ENCODE measurements around the gene TMEM221. TPM values are rescaled to one million over a fixed set of nuclear protein-coding genes. Genes with fewer than 3 reads are reported as not detected.
"Not testable (repeated sequence)": the region's sequence is repeated elsewhere in the genome, so short reads cannot be mapped to it uniquely, and the experiment has no call there.

The TMEM221 gene
- polyA plus RNA-seq, 4 donors, result 2.0 to 5.9 (median 3.2) TPM

DNA sequence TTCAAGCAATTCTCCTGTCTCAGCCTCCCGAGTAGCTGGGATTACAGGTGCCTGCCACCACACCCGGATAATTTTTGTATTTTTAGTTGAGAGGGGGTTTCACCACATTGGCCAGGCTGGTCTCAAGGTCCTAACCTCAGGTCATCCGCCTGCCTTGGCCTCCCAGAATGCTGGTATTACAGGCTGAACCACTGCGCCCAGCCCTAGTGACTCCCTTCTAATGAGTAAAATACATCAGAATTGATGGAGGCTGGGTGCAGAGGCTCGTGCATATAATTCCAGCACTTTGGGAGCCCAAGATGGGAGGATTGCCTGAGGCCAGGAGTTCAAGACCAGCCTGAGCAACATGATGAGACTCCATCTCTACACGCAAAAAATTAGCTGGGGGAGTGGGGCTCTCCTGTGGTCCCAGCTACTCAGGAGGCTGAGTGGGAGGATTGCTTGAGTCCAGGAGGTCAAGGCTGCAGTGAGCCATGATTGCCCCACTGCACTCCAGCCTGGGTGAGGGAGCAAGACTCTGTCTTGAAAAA, 26.6 kb upstream of the TMEM221 start:
- DNase-seq (ENCODE audit: low read depth in 4 of 4, low spot score in 3 of 4), result not testable (repeated sequence)

DNA sequence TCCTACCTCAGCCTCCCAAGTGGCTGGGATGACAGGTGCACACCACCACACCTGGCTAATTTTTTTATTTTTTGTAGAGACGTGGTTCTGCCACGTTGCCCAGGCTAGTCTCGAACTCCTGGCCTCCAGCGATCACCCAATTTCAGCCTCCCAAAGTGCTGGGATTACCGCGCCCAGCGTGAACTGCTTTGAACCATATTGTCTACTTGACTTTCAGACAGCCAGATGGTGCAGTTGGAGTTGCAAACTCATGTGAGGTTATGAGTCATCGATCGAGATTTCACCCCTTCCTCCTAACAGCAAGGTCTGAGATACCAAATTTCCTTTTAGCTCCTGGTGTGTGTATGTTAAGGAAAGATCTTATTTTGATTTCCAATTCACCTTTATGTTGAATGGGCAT, 24.6 kb upstream of the TMEM221 start:
- DNase-seq (ENCODE audit: low read depth in 4 of 4, low spot score in 3 of 4), result no peak

DNA sequence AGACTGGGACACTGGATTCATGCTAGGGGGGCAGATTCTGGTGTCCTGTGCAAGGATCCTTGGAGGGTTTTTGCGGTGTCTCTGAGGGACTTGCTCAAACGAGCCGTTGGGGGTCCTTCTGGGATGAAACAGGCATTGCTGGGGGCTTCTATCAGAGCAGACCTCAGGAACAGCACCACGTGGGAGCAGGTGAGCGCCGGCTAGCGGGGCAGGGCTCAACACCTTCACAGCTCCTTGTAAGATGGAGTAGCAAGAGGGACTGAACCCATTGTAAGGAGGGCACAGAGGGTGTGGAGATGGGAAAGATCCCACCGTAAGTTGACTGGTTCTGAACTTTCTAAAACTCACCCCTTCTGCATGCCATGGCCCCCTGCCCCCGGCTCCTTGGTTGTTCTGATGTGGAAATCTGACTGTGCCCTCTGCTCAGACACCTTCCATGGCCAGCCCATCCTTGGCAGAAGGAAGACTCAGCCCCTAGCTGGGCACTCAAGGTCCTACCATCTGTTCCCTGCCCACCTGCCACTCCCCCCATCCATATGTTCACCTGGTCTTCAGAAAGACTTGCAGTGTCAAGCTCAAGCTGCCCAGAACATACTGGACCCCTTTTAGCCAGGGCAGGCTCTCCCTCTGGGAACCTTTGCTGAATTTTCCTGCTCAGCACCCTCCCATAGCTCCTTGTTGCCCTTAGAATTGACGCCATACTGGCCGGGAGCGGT, 23.1 kb upstream of the TMEM221 start:
- no peak for DNase-seq (ENCODE audit: low read depth in 4 of 4, low spot score in 3 of 4)

DNA sequence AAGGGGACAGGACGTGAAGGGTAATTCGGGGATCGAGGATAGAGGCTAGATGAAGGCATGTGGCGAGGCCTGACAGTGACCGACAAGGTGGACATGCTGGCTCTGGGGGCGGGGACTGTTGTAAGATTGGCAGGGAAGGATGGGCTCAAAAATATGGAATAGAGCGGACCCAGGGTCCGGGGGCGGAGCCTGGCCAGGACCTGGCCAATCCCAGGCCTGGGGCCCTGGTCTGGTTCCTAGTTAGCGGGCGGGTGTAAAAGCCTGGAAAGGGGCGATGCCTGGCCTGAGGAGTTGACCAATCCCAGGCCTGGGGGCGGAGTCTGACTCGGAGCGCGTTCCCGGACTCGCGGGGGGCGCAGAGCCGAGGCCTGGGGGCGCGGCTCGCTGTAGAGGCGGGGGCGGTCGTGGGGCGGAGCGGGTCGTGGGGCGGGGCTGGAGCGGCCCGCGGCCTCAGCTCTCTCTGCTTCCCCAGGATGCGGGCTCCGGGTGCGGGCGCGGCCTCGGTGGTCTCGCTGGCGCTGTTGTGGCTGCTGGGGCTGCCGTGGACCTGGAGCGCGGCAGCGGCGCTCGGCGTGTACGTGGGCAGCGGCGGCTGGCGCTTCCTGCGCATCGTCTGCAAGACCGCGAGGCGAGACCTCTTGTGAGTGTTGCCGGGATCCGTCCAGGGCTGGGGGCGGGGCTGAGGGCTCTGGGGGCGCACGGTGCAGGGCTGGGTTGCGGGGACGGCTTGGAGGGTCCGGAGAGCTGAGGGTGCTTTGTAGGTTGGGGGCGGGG, 21.8 kb upstream of the TMEM221 start, which contains the start of gene SLC27A1:
SLC27A1 (plus strand) TSS at position 457 of the 774 bp plus-strand sequence; CDS start at position 474, 17 bp downstream.
- peak; percentile 96 to 98 (median 96) for DNase-seq (ENCODE audit: low read depth in 4 of 4, low spot score in 3 of 4)

DNA sequence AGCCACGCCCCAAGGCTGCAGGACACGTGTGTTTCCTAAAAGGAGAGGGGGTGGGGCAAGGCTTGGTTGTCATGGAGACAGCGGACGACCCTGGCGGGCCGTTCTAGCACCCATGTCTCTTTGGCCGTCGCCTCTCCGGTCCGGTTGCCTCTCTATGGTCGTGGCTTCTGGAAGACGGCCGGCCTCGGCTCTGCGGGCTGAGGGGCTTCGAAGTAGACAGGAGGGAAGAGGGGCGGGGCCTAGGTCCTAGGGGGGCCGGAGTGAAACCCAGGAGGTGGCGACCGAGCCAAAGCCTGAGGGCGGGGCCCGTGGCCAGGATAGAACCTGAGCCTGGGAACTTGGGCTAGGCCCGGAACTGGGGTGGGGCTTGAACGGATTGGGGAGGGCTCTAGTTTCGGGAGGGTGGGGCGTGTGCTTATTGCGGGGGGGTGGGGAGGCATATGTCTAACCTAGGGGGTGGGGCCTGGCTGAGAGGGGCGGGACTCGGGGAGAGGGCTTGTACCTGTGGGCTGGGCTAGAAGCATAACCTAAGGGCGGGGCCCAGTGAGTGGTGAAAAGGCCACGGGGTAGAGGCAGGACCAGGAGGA, 21.1 kb upstream of the TMEM221 start:
- DNase-seq (ENCODE audit: low read depth in 4 of 4, low spot score in 3 of 4), result peak; percentile 76 to 96 (median 82)

DNA sequence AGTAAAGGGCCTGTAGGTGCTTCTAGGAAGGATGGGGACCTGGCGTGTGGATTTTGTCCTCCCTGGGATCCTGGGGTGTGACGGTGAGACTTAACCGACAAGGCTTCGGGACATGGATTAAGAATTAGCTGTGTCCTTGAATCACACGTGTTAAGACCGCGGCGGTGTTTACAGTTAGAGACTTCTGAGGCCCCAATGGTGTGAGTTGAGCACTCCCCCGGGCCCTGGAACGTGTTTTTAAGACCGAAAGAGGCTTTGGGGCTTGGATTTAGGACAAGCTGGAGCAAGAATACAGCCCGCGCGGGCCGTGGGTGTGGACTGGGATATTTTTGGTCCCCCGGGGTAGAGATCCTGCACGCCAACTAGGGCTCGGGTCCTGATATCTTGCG, 20.6 kb upstream of the TMEM221 start:
- DNase-seq (ENCODE audit: low read depth in 4 of 4, low spot score in 3 of 4), result no peak

DNA sequence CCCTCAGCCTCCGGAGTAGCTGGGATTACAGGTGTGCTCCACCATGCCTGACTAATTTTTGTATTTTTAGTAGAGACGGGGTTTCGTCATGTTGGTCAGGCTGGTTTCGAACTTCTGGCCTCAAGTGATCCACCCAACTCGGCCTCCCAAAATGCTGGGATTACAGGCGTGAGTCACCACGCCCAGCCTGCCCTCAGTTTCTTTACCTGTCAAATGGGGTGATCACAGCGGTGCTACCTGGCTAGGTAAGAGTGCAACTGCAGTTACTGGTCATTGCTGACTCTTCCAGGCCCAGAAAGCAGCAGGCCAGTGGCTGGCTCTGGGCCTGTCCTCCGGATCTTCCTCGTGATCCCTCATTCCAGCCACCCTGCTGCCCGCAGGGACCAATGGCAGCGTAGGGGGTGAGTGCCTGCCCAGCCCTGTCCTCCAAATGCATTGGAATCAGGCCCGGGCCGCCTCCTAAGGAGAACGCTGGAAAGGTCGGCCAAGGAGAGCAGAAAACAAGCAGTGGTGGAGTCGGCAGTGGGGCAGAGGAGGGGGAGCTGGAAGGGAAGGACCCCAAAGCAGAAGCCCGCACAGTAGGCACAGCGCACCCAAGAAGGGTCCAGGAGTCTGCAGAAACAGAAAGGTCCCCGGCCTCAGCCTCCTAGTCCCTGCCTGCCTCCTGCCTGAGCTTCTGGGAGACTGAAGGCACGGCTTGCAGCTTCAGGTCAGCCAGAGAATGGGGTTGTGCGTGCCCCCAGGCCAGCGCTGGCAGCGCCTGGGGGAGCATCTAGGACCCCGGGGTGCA, 20.0 kb upstream of the TMEM221 start:
- no peak for DNase-seq (ENCODE audit: low read depth in 4 of 4, low spot score in 3 of 4)

DNA sequence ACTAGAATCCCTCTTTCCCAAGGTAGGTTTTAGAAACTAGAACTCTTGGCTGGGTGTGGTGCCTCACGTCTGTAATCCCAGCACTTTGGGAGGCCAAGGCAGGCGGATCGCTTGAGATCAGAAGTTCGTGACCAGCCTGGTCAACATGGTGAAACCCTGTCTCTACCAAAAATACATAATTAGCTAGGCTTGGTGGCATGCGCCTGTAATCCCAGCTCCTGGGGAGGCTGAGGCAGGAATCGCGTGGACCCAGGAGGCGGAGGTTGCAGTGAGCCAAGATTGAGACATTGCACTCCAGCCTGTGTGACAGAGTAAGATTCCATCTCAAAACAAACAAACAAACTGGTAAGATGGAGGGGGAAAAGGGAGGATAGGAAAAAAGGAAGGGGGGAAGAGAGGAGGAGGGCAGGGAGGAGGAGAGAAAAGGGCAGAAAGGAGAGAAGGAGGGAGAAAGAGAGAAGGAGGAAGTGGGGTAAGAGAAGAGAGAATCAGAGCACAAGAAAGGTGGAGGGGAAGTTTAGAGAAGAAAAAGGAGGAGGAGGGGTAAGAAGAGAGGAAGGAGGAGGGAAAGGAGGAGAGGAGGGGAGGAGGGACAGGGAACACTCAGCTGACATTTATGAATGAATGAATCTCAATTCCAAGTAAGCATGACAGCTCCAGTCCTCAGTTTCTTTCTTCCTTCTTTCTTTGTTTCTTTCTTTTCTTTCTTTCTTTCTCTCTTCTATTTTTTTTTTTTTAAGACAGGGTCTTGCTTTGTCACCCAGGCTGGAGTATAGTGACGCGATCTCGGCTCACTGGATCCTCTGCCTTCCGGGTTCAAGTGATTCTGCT, 19.2 kb upstream of the TMEM221 start:
- DNase-seq (ENCODE audit: low read depth in 4 of 4, low spot score in 3 of 4), result no peak

DNA sequence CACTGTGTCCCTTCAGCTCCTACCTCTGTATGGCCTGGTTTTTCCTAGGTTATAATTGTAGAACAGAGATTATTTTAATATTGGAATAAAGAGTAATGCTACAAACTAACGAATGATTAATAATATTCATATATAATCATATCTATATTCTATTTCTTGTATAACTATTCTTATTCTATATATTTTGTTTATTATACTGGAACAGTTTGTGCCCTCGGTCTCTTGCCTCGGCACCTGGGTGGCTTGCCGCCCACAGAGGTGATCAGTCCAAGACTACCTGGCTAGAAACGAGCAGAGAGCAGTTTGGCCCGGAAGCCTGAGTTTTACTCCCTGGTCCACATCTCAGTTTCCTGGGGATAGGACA, 18.0 kb upstream of the TMEM221 start:
- DNase-seq (ENCODE audit: low read depth in 4 of 4, low spot score in 3 of 4), result no peak

DNA sequence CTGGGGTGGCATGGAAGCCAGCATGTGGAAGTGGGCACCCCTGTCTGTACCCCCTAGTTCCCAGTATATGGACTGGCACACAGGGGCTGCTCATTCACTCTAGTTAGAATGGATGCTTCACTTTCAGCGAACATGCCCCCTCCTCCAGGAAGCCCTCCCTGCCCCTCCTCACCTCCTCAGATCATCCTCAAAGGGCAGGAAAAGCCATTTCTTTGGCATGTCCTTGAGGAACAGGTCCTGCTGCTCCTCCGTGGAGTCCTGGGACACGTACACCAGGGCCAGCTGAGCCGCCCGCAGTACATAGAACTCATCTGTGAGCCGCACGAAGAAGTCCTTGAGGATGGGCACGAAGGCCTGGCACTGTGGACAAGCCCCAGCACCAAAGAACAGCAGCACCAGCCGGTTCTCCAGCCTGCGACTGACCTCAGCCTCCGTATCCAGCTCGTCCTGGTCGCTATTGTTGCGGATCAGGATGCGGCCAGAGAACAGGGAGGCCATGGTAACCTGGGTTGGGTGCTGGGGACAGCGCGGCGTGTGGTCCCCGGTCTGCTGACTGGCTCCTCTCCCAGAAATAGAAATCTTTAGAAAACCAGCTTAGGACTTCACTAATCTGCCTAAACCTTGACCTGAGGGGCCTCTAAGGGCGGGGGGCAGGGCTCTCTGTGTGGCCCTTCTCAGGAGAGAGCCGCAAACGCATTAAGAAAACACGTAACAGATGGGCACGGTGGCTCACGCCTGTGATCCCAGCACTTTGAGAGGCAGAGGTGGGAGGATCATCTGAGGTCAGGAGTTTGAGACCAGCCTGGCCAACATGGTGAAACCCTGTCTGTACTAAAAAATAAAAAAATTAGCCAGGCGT, 12.1 kb upstream of the TMEM221 start, which contains the start of gene NXNL1:
NXNL1 (minus strand) TSS at position 555 of the 859 bp plus-strand sequence; CDS start at position 498, 57 bp downstream.
- DNase-seq (ENCODE audit: low read depth in 4 of 4, low spot score in 3 of 4), result no peak

DNA sequence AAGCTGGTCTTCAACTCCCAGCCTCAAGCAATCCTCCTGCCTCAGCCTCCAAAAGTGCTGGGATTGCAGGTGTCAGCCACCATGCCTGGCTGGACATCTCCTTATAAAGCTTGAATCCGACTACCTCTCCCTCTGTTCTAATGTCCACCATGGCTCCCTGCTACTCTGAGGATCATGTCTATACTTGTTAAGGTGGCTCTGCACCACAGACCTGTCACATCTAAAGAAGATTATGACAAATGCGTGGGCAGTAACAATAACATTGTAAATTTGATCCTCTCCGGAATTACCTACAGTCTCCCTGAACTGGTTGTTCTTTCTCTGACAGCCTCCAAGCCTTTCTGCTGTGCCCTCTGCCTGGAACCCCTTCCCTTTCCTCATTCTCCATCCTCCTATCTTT, 10.5 kb upstream of the TMEM221 start:
- DNase-seq (ENCODE audit: low read depth in 4 of 4, low spot score in 3 of 4), result no peak

DNA sequence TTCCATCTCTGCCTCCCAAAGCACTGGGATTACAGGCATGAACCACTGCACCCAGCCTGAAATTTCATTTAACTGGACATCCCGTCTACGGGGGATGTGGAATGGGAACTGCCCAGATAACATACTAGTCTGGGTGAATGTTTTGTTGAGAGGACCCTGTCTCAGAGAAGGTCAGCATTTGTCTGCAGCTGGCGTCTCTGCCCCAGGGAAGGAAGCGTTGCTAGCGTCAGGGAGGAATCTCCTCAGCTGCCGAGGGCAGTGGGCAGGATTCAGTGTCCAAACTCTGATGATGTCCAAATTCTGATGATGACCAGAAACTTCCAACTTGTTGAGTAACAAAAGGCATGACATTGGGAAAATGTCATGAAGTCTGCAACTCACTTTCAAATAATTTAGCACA, 9.1 kb upstream of the TMEM221 start:
- DNase-seq (ENCODE audit: low read depth in 4 of 4, low spot score in 3 of 4), result no peak

DNA sequence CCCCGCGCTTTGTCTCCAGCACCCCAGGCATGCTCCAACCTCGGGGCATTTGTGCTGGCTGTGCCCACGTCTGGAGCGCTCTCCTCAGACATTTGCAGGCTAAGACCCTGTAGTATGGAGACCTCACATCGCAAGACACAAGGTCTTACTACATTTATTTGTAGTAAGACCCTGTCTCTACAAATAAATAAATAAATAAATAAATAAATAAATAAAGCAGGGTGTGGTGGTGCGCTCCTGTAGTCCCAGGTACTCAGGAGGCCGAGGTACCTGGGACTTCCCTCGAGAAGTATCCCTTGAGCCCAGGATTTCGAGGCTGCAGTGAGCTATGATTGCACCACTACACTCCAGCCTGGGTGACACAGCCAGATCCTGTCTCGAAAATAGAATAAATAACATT, 7.7 kb upstream of the TMEM221 start:
- no peak for DNase-seq (ENCODE audit: low read depth in 4 of 4, low spot score in 3 of 4)

DNA sequence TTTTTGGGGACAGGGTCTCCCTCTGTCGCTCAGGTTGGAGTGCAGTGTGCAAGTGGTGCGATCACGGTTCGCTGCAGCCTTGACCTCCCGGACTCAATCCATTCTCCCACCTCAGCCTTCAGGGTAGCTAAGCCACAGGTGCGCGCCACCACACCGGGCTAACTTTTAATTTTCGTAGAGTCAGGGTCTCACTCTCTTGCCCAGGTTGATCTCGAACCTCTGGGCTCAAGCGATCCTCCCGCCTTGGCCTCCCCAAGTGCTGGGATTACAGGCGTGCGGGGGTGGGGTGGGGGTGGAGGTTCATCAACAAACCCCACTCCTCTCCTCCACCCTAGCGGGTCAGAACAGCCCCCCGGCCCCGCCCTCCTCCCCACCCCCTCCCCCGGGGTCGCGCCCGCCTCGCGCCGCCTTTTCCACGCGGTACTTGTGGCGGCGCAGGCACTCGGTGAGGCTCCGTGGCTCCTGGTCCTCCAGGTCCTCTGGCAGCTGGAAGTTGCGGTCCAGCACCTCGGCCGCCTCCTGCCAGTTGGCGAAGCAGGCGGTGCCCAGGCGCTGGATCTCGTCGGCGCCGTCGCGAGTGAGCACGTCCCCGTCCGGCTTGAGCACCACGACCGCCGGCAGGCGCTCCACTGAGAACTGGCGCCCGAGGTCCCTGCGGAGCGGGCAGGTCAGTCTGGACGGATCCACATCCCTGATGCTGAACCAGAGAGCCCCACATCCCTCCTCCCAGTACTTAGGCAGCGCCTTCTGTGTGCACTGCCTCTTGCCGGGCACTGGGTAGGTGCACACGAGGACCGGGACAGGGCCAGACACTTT, 7.0 kb upstream of the TMEM221 start:
- DNase-seq (ENCODE audit: low read depth in 4 of 4, low spot score in 3 of 4), result no peak

DNA sequence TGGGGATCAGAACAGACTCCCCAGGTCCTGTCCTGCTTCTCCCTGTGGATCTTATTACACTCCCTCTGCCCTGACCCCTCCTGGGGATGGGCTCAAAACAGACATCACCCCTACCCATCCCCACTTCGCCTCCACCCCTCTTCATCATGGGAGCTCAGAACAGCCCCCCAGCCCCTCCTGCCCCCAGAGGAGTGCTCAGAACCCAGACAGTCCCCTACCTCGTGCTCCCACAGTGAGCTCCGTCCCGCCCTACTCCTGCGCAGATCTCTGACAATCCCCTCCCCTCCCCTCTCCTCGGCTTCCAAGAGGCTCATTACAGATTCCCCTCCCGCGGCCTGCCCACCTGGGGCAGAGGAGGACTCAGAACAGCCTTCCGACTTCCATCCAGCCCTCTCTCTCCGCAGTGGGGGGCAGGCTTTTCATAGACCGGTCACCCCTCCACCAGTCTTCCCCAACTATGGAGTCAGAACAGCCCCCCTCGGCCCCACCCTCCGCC, 6.2 kb upstream of the TMEM221 start:
- DNase-seq (ENCODE audit: low read depth in 4 of 4, low spot score in 3 of 4), result no peak

DNA sequence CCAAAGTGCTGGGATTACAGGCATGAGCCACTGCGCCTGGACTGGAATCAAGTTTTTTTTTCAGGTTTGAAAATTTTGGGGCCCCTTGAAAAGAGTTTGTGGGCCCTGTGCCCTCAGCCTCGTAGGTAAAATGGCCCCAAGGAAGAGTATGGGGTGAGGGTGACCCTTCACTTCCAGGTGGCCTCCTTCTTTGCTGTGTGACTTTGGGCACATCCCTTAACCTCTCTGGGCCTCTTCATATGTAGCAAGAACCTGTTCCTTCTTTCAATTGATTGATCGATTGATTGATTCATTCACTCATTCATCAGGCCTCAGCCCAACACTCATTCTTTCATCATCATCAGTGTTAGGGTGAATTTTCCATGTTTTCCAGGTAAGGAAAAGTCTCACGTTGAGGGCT, 3.4 kb upstream of the TMEM221 start:
- DNase-seq (ENCODE audit: low read depth in 4 of 4, low spot score in 3 of 4), result no peak

DNA sequence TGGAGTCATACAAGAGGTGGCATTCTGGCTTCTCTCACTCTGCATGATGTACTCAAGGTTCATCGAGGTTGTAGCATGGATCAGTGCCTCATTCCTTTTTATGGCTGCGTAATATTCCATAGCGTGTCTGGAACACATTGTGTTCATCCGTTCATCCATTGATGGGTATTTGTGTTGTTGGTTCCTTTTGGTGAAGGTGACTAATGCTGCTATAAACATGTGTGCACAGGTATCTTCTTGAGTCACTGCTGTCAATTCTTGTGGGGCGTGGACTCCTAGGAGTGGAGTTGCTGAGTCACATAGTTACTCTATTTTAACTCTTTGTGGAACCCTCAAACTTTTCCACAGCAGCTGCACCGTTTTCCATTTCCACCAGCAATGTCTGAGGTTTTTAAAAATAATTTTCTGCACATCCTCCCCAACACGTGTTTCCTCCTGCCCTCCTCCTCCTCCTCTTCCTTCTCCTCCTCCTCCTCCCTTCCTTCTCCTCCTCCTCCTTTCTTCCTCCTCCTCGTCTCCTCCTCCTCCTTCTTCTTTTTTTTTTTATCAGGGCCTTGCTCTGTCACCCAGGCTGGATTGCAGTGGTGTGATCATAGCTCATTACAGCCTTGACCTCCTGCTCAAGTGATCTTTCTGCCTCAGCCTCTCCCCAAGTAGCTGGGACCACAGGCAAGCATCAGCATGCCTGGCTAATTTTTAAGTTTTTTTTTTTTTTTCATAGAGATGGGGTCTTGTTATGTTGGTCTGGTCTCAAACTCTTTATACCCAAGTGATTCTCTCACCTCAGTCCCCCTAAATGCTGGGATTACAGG, 2.0 kb upstream of the TMEM221 start:
- DNase-seq (ENCODE audit: low read depth in 4 of 4, low spot score in 3 of 4), result no peak
